GM18499 (cell line): ENCODE data around the gene SH3TC2.
A peak's percentile ranks its signal among the peaks of the same experiment; 100 is the strongest.

Experiments
- ATAC-seq: cut with Tn5 transposase; IDR thresholded peaks from one replicate; pipeline ENCODE4 v1.9.1; 2021; ENCODE audit warnings: moderate number of reproducible peaks; ENCODE audit not compliant: insufficient read depth, unreplicated experiment

SH3TC2 gene

GRCh38 chr5:149036168-149036567 is 26.7 kb downstream of the SH3TC2 start:
- no peak for ATAC-seq

- ATAC-seq: peak; percentile 70
Measured at GRCh38 chr5:149035372-149035790, 27.5 kb downstream of the SH3TC2 start.

- no peak for ATAC-seq
Measured at GRCh38 chr5:149030838-149031397, 31.9 kb downstream of the SH3TC2 start.

- no peak for ATAC-seq
Measured at GRCh38 chr5:149030392-149030791, 32.5 kb downstream of the SH3TC2 start.

- ATAC-seq: no peak
Measured at GRCh38 chr5:149028984-149029383, 33.9 kb downstream of the SH3TC2 start.

- ATAC-seq: no peak
Measured at GRCh38 chr5:149028161-149028560, 34.7 kb downstream of the SH3TC2 start.

- no peak for ATAC-seq
Measured at GRCh38 chr5:149027636-149028035, 35.2 kb downstream of the SH3TC2 start.

- ATAC-seq: no peak
Measured at GRCh38 chr5:149024943-149025342, 37.9 kb downstream of the SH3TC2 start.

GRCh38 chr5:149024477-149024876 is 38.4 kb downstream of the SH3TC2 start:
- no peak for ATAC-seq

GRCh38 chr5:149022200-149022599 is 40.7 kb downstream of the SH3TC2 start:
- no peak for ATAC-seq

GRCh38 chr5:149019679-149020078 is 43.2 kb downstream of the SH3TC2 start:
- no peak for ATAC-seq

GRCh38 chr5:149018909-149019443 is 43.9 kb downstream of the SH3TC2 start:
- ATAC-seq: no peak

- ATAC-seq: no peak
Measured at GRCh38 chr5:149017636-149018035, 45.2 kb downstream of the SH3TC2 start.

GRCh38 chr5:149015561-149015960 is 47.3 kb downstream of the SH3TC2 start:
- ATAC-seq: no peak

GRCh38 chr5:149015126-149015525 is 47.7 kb downstream of the SH3TC2 start:
- ATAC-seq: no peak

- no peak for ATAC-seq
Measured at GRCh38 chr5:149014571-149015031, 48.3 kb downstream of the SH3TC2 start.

- no peak for ATAC-seq
Measured at GRCh38 chr5:149013796-149014195, 49.1 kb downstream of the SH3TC2 start.

GRCh38 chr5:149012350-149012749 is 50.5 kb downstream of the SH3TC2 start:
- no peak for ATAC-seq

GRCh38 chr5:149011728-149012127 is 51.1 kb downstream of the SH3TC2 start:
- ATAC-seq: no peak

GRCh38 chr5:149011084-149011483 is 51.8 kb downstream of the SH3TC2 start:
- no peak for ATAC-seq

- no peak for ATAC-seq
Measured at GRCh38 chr5:149007174-149007573, 55.7 kb downstream of the SH3TC2 start.

GRCh38 chr5:149006426-149006825 is 56.4 kb downstream of the SH3TC2 start:
- no peak for ATAC-seq
